ENCODE results near the gene MEIOSIN. TPM values are rescaled to one million over a fixed set of nuclear protein-coding genes. Genes with fewer than 3 reads are reported as not detected.

The MEIOSIN gene
- total and polyA plus RNA-seq, 2 of the 13 experiments (the other 11 are each of a cell fraction or from before 2014, with no cell fraction given) = not detected

DNA sequence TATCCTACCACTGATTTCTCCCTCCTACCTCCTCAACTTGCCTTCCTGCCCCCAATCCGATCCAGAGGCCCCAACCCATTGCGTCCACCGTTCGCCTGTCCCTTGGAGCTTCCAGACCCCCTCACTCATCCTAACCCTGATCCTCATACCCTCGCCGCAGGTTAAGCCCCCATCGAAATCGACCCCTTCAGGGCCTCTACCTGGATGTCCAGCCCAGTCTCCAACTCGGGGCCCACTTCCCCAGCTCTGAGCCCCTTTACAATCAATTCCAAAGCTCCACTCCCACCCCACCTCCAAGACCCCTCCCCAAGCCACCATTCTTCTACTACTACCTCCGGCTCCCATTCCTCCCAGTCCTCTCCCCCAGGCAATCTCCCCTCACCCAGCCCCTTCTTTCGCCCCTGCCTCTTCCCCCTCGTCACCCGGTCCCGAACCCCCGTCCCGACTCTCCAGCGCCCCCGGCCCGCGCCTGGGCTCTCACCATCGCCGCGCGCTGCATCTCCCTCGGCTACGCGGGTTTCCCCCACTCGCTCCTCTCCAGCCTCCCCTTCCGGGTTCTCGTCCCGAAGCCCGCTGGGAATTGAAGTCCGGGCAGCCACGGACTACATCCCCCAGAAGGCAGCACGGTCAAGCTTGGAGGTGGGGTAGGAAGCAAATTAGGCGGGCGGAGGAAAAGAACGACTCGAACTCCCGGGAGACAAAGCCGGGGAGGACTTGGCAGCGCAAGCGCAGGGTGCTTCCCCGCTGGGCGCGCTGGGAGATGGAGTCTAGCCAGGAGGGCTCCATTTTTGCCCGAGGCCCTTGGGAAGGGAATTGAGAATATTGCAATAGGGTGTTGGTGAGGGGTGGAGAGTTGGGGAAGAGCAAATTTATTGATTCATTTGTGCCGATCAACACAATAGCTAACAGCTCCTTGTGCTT lies 2.6 kb upstream of the MEIOSIN start, which contains the start of gene FBXO46 (continued):
- TF ChIP-seq, protein P1, sequence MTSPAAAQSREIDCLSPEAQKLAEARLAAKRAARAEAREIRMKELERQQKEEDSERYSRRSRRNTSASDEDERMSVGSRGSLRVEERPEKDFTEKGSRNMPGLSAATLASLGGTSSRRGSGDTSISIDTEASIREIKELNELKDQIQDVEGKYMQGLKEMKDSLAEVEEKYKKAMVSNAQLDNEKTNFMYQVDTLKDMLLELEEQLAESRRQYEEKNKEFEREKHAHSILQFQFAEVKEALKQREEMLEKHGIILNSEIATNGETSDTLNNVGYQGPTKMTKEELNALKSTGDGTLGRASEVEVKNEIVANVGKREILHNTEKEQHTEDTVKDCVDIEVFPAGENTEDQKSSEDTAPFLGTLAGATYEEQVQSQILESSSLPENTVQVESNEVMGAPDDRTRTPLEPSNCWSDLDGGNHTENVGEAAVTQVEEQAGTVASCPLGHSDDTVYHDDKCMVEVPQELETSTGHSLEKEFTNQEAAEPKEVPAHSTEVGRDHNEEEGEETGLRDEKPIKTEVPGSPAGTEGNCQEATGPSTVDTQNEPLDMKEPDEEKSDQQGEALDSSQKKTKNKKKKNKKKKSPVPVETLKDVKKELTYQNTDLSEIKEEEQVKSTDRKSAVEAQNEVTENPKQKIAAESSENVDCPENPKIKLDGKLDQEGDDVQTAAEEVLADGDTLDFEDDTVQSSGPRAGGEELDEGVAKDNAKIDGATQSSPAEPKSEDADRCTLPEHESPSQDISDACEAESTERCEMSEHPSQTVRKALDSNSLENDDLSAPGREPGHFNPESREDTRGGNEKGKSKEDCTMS (CRISPR knock-in tag; conservative IDR thresholded peaks at IDR 0.05) = no peak
- peak; percentile 30; the same call in 1 of the 2 replicates for TF ChIP-seq ZBTB14 (CRISPR knock-in tag; IDR thresholded peaks at IDR 0.05)
- no peak for TF ChIP-seq CENPX (CRISPR knock-in tag; IDR thresholded peaks at IDR 0.05)
- TF ChIP-seq, protein P2, sequence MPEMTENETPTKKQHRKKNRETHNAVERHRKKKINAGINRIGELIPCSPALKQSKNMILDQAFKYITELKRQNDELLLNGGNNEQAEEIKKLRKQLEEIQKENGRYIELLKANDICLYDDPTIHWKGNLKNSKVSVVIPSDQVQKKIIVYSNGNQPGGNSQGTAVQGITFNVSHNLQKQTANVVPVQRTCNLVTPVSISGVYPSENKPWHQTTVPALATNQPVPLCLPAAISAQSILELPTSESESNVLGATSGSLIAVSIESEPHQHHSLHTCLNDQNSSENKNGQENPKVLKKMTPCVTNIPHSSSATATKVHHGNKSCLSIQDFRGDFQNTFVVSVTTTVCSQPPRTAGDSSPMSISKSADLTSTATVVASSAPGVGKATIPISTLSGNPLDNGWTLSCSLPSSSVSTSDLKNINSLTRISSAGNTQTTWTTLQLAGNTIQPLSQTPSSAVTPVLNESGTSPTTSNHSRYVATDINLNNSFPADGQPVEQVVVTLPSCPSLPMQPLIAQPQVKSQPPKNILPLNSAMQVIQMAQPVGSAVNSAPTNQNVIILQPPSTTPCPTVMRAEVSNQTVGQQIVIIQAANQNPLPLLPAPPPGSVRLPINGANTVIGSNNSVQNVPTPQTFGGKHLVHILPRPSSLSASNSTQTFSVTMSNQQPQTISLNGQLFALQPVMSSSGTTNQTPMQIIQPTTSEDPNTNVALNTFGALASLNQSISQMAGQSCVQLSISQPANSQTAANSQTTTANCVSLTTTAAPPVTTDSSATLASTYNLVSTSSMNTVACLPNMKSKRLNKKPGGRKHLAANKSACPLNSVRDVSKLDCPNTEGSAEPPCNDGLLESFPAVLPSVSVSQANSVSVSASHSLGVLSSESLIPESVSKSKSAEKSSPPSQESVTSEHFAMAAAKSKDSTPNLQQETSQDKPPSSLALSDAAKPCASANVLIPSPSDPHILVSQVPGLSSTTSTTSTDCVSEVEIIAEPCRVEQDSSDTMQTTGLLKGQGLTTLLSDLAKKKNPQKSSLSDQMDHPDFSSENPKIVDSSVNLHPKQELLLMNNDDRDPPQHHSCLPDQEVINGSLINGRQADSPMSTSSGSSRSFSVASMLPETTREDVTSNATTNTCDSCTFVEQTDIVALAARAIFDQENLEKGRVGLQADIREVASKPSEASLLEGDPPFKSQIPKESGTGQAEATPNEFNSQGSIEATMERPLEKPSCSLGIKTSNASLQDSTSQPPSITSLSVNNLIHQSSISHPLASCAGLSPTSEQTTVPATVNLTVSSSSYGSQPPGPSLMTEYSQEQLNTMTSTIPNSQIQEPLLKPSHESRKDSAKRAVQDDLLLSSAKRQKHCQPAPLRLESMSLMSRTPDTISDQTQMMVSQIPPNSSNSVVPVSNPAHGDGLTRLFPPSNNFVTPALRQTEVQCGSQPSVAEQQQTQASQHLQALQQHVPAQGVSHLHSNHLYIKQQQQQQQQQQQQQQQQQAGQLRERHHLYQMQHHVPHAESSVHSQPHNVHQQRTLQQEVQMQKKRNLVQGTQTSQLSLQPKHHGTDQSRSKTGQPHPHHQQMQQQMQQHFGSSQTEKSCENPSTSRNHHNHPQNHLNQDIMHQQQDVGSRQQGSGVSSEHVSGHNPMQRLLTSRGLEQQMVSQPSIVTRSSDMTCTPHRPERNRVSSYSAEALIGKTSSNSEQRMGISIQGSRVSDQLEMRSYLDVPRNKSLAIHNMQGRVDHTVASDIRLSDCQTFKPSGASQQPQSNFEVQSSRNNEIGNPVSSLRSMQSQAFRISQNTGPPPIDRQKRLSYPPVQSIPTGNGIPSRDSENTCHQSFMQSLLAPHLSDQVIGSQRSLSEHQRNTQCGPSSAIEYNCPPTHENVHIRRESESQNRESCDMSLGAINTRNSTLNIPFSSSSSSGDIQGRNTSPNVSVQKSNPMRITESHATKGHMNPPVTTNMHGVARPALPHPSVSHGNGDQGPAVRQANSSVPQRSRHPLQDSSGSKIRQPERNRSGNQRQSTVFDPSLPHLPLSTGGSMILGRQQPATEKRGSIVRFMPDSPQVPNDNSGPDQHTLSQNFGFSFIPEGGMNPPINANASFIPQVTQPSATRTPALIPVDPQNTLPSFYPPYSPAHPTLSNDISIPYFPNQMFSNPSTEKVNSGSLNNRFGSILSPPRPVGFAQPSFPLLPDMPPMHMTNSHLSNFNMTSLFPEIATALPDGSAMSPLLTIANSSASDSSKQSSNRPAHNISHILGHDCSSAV (CRISPR knock-in tag; IDR thresholded peaks at IDR 0.05; ENCODE audit: borderline replicate concordance) = no peak
- TF ChIP-seq ZNF550 (CRISPR knock-in tag; IDR thresholded peaks at IDR 0.05; ENCODE audit: borderline replicate concordance) = no peak
- no peak for TF ChIP-seq ZNF10 (CRISPR knock-in tag; IDR thresholded peaks at IDR 0.05; ENCODE audit: borderline replicate concordance, low read depth)
- TF ChIP-seq ZBTB20 (CRISPR knock-in tag; IDR thresholded peaks at IDR 0.05; ENCODE audit: borderline replicate concordance, low read depth) = peak; percentile 8; the same call in 1 of the 2 replicates
- no peak for TF ChIP-seq PREB (CRISPR knock-in tag; IDR thresholded peaks at IDR 0.05)
- no peak for TF ChIP-seq TRIM22 (IDR thresholded peaks at IDR 0.05)
- TF ChIP-seq PLRG1 (conservative IDR thresholded peaks at IDR 0.05) = no peak
- peak; percentile 96; the same call in 1 of the 2 replicates for TF ChIP-seq PCBP1 (IDR thresholded peaks at IDR 0.05; ENCODE audit: borderline replicate concordance, low read depth, low read length)
- no peak for TF ChIP-seq SMYD3 (CRISPR knock-in tag; IDR thresholded peaks at IDR 0.05)
- TF ChIP-seq SNAI1 (CRISPR knock-in tag; IDR thresholded peaks at IDR 0.05; ENCODE audit: borderline replicate concordance) = no peak

All from HepG2 (cell line).